ENCODE measurements around the gene DCAF7.

DNA sequence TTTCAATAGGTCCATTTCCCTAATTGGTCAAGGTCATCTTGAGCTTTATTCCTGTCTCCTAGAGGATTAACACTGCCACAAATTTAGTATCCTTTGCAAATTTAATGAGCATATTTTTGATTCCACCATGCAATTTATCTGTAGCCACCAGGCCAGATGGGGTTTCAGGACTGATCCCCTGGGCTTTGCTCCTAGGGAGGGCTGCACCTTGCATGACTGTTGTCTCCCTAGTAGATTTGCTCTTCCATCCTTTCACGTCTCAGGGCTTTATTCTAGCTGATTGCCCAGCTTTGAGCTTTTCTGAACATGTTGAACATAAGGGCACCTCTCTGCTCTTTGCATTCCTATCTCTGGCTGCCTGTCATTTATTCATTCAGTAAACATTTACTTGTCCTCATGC is 34.9 kb upstream of the DCAF7 start:
- no peak for TF ChIP-seq SUZ12 (IDR thresholded peaks at IDR 0.05; ENCODE audit: extremely low read depth, insufficient read depth, insufficient read length)
- no peak for TF ChIP-seq ZNF274 (IDR thresholded peaks at IDR 0.05; ENCODE audit: low read depth, low read length)
- TF ChIP-seq YY1 (IDR thresholded peaks at IDR 0.05; ENCODE audit: insufficient read depth, insufficient read length): no peak

Measured in NT2/D1 (cell line).